ENCODE measurements around the gene ZNF316.

Gene ZNF316

GRCh38 chr7:6675807-6676405, 38.8 kb downstream of the ZNF316 start:
- in situ Hi-C loops (cut with MboI; ENCODE audit: low sequenced_read_pairs): no loop called here

- in situ Hi-C loops (cut with MboI; ENCODE audit: low sequenced_read_pairs): no loop called here
Measured at GRCh38 chr7:6680146-6680545, 43.0 kb downstream of the ZNF316 start.

GRCh38 chr7:6691103-6691502, 54.0 kb downstream of the ZNF316 start:
- in situ Hi-C loops (cut with MboI; ENCODE audit: low sequenced_read_pairs): no loop called here

GRCh38 chr7:6691609-6692106, 54.5 kb downstream of the ZNF316 start:
- in situ Hi-C loops (cut with MboI; ENCODE audit: low sequenced_read_pairs): no loop called here

GRCh38 chr7:6700793-6701192, 63.7 kb downstream of the ZNF316 start:
- in situ Hi-C loops (cut with MboI; ENCODE audit: low sequenced_read_pairs): no loop called here

GRCh38 chr7:6701860-6702259, 64.7 kb downstream of the ZNF316 start:
- in situ Hi-C loops (cut with MboI; ENCODE audit: low sequenced_read_pairs): no loop called here

Data from HL-60/S4 (cell line).